ENCODE data around the gene ANAPC10.

The ANAPC10 gene

GRCh38 chr4:144955104-144955503, 142.9 kb downstream of the ANAPC10 start:
- Histone ChIP-seq H4K8ac (ENCODE audit: low read length) (no peak overlapping the region), H2BK15ac (ENCODE audit: low read depth, poor library complexity, severe bottlenecking) (no peak overlapping the region), H3K4me1 (ENCODE audit: control insufficient read depth, insufficient read depth, low read depth, low read length) (no peaks in the 10 kb centered on the region), H2BK5ac (ENCODE audit: low read depth, low read length, poor library complexity, severe bottlenecking) (no peak overlapping the region), H3K4me3 (ENCODE audit: insufficient read depth in 1 of 2, low read depth in 1 of 2, low read length in 2 of 2) (no peak overlapping the region), H3K27ac (ENCODE audit: low read length, poor library complexity, severe bottlenecking) (no peak overlapping the region), H2BK120ac (ENCODE audit: low read depth, low read length) (no peak overlapping the region), H3K23ac (ENCODE audit: low read length in 2 of 2) (no peak overlapping the region), H3K4ac (ENCODE audit: low read depth in 1 of 2, low read length in 2 of 2) (no peak overlapping the region), H3K14ac (ENCODE audit: low read length in 2 of 2) (no peak overlapping the region), H3K79me1 (replicated peaks; ENCODE audit: low read length, poor library complexity, severe bottlenecking) (no peaks in the 10 kb centered on the region), H2AFZ (ENCODE audit: low read depth, low read length) (no peak overlapping the region), H3K9ac (ENCODE audit: low read length) (no peak overlapping the region), H3K4me2 (ENCODE audit: low read length, poor library complexity, severe bottlenecking) (no peak overlapping the region), H2AK5ac (ENCODE audit: low read length, severe bottlenecking) (no peak overlapping the region), H3K36me3 (ENCODE audit: control insufficient read depth in 1 of 2, insufficient read depth in 2 of 2, low read depth in 1 of 2, low read length in 2 of 2) (no peaks in the 10 kb centered on the region), H3K27me3 (ENCODE audit: control insufficient read depth in 1 of 2, insufficient read depth in 1 of 2, low read length in 2 of 2) (no peaks in the 10 kb centered on the region), H3K18ac (ENCODE audit: low read depth in 1 of 2, low read length in 2 of 2) (no peak overlapping the region), H4K91ac (ENCODE audit: low read length) (no peak overlapping the region), H3K9me3 (ENCODE audit: control insufficient read depth, low read length) (peaks cover 43% of the 10 kb centered on the region), H2BK12ac (ENCODE audit: low read length in 2 of 2) (no peak overlapping the region)
- no peak for DNase-seq
- WGBS, result 83% methylated on average over 1 of the region's 1 CpG

GRCh38 chr4:144954230-144954629, 143.8 kb downstream of the ANAPC10 start:
- Histone ChIP-seq H3K9ac (ENCODE audit: low read length) (no peak overlapping the region), H3K36me3 (ENCODE audit: control insufficient read depth in 1 of 2, insufficient read depth in 2 of 2, low read depth in 1 of 2, low read length in 2 of 2) (no peaks in the 10 kb centered on the region), H2AK5ac (ENCODE audit: low read length, severe bottlenecking) (no peak overlapping the region), H3K27ac (ENCODE audit: low read length, poor library complexity, severe bottlenecking) (no peak overlapping the region), H3K4ac (ENCODE audit: low read depth in 1 of 2, low read length in 2 of 2) (no peak overlapping the region), H2BK5ac (ENCODE audit: low read depth, low read length, poor library complexity, severe bottlenecking) (no peak overlapping the region), H4K8ac (ENCODE audit: low read length) (no peak overlapping the region), H3K23ac (ENCODE audit: low read length in 2 of 2) (no peak overlapping the region), H2BK12ac (ENCODE audit: low read length in 2 of 2) (no peak overlapping the region), H3K14ac (ENCODE audit: low read length in 2 of 2) (no peak overlapping the region), H3K4me3 (ENCODE audit: insufficient read depth in 1 of 2, low read depth in 1 of 2, low read length in 2 of 2) (no peak overlapping the region), H2BK15ac (ENCODE audit: low read depth, poor library complexity, severe bottlenecking) (no peak overlapping the region), H3K4me1 (ENCODE audit: control insufficient read depth, insufficient read depth, low read depth, low read length) (no peaks in the 10 kb centered on the region), H3K4me2 (ENCODE audit: low read length, poor library complexity, severe bottlenecking) (no peak overlapping the region), H3K18ac (ENCODE audit: low read depth in 1 of 2, low read length in 2 of 2) (no peak overlapping the region), H2BK120ac (ENCODE audit: low read depth, low read length) (no peak overlapping the region), H3K27me3 (ENCODE audit: control insufficient read depth in 1 of 2, insufficient read depth in 1 of 2, low read length in 2 of 2) (no peaks in the 10 kb centered on the region), H3K9me3 (ENCODE audit: control insufficient read depth, low read length) (peaks cover 44% of the 10 kb centered on the region), H3K79me1 (replicated peaks; ENCODE audit: low read length, poor library complexity, severe bottlenecking) (no peaks in the 10 kb centered on the region), H4K91ac (ENCODE audit: low read length) (no peak overlapping the region), H2AFZ (ENCODE audit: low read depth, low read length) (no peak overlapping the region)
- DNase-seq, result no peak
- WGBS, result 83% methylated on average over 1 of the region's 1 CpG

DNA sequence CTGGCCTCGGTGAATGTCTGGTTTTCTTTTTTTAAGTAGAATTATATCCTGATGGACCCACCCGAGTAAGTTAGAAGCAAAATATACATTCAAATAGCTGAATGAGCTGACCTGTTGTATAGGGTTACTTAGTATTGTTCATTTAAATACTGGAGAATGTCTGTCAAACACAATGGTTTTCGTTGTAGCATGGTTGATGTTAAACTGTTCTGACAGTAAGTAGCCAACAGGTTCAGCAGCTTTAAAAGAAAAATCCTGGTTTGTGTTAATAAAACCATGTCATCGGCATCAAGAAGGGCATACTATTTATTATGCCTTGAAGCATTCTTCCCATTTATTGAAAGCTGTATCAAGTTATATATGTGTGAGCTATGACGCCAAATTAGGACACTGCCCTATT, 149.6 kb downstream of the ANAPC10 start:
- H3K23ac ChIP-seq (ENCODE audit: low read length in 2 of 2), result no peak overlapping the region
- H2AK5ac ChIP-seq (ENCODE audit: low read length, severe bottlenecking), result no peak overlapping the region
- no peak overlapping the region for H2AFZ ChIP-seq (ENCODE audit: low read depth, low read length)
- H3K27ac ChIP-seq (ENCODE audit: low read length, poor library complexity, severe bottlenecking), result no peak overlapping the region
- H3K4ac ChIP-seq (ENCODE audit: low read depth in 1 of 2, low read length in 2 of 2), result no peak overlapping the region
- H4K91ac ChIP-seq (ENCODE audit: low read length), result no peak overlapping the region
- H3K36me3 ChIP-seq (ENCODE audit: control insufficient read depth in 1 of 2, insufficient read depth in 2 of 2, low read depth in 1 of 2, low read length in 2 of 2), result no peaks in the 10 kb centered on the region
- no peak overlapping the region for H3K14ac ChIP-seq (ENCODE audit: low read length in 2 of 2)
- H2BK15ac ChIP-seq (ENCODE audit: low read depth, poor library complexity, severe bottlenecking), result no peak overlapping the region
- H3K9me3 ChIP-seq (ENCODE audit: control insufficient read depth, low read length), result peaks cover 26% of the 10 kb centered on the region
- H3K79me1 ChIP-seq (replicated peaks; ENCODE audit: low read length, poor library complexity, severe bottlenecking), result no peaks in the 10 kb centered on the region
- H3K4me2 ChIP-seq (ENCODE audit: low read length, poor library complexity, severe bottlenecking), result no peak overlapping the region
- H3K27me3 ChIP-seq (ENCODE audit: control insufficient read depth in 1 of 2, insufficient read depth in 1 of 2, low read length in 2 of 2), result no peaks in the 10 kb centered on the region
- no peak for DNase-seq
- H3K9ac ChIP-seq (ENCODE audit: low read length), result no peak overlapping the region
- H3K4me1 ChIP-seq (ENCODE audit: control insufficient read depth, insufficient read depth, low read depth, low read length), result no peaks in the 10 kb centered on the region
- no peak overlapping the region for H2BK5ac ChIP-seq (ENCODE audit: low read depth, low read length, poor library complexity, severe bottlenecking)
- no peak overlapping the region for H4K8ac ChIP-seq (ENCODE audit: low read length)
- no peak overlapping the region for H3K18ac ChIP-seq (ENCODE audit: low read depth in 1 of 2, low read length in 2 of 2)
- H2BK12ac ChIP-seq (ENCODE audit: low read length in 2 of 2), result no peak overlapping the region
- WGBS, result 87% methylated on average over 3 of the region's 5 CpGs
- no peak overlapping the region for H2BK120ac ChIP-seq (ENCODE audit: low read depth, low read length)
- H3K4me3 ChIP-seq (ENCODE audit: insufficient read depth in 1 of 2, low read depth in 1 of 2, low read length in 2 of 2), result no peak overlapping the region

- H3K14ac ChIP-seq (ENCODE audit: low read length in 2 of 2), result no peak overlapping the region
- no peak overlapping the region for H3K4ac ChIP-seq (ENCODE audit: low read depth in 1 of 2, low read length in 2 of 2)
- no peak overlapping the region for H2AFZ ChIP-seq (ENCODE audit: low read depth, low read length)
- no peak overlapping the region for H3K27ac ChIP-seq (ENCODE audit: low read length, poor library complexity, severe bottlenecking)
- DNase-seq, result no peak
- no peak overlapping the region for H2BK12ac ChIP-seq (ENCODE audit: low read length in 2 of 2)
- H3K9ac ChIP-seq (ENCODE audit: low read length), result no peak overlapping the region
- no peaks in the 10 kb centered on the region for H3K79me1 ChIP-seq (replicated peaks; ENCODE audit: low read length, poor library complexity, severe bottlenecking)
- H3K18ac ChIP-seq (ENCODE audit: low read depth in 1 of 2, low read length in 2 of 2), result no peak overlapping the region
- H3K4me1 ChIP-seq (ENCODE audit: control insufficient read depth, insufficient read depth, low read depth, low read length), result no peaks in the 10 kb centered on the region
- 90% methylated on average over 1 of the region's 2 CpGs for WGBS
- no peak overlapping the region for H2BK120ac ChIP-seq (ENCODE audit: low read depth, low read length)
- no peak overlapping the region for H4K8ac ChIP-seq (ENCODE audit: low read length)
- peaks cover 24% of the 10 kb centered on the region for H3K9me3 ChIP-seq (ENCODE audit: control insufficient read depth, low read length)
- no peak overlapping the region for H3K4me3 ChIP-seq (ENCODE audit: insufficient read depth in 1 of 2, low read depth in 1 of 2, low read length in 2 of 2)
- no peak overlapping the region for H2BK15ac ChIP-seq (ENCODE audit: low read depth, poor library complexity, severe bottlenecking)
- no peaks in the 10 kb centered on the region for H3K36me3 ChIP-seq (ENCODE audit: control insufficient read depth in 1 of 2, insufficient read depth in 2 of 2, low read depth in 1 of 2, low read length in 2 of 2)
- H4K91ac ChIP-seq (ENCODE audit: low read length), result no peak overlapping the region
- no peaks in the 10 kb centered on the region for H3K27me3 ChIP-seq (ENCODE audit: control insufficient read depth in 1 of 2, insufficient read depth in 1 of 2, low read length in 2 of 2)
- no peak overlapping the region for H2BK5ac ChIP-seq (ENCODE audit: low read depth, low read length, poor library complexity, severe bottlenecking)
- H3K23ac ChIP-seq (ENCODE audit: low read length in 2 of 2), result no peak overlapping the region
- H2AK5ac ChIP-seq (ENCODE audit: low read length, severe bottlenecking), result no peak overlapping the region
- H3K4me2 ChIP-seq (ENCODE audit: low read length, poor library complexity, severe bottlenecking), result no peak overlapping the region
Measured at GRCh38 chr4:144948009-144948408, 150.0 kb downstream of the ANAPC10 start.

Data from mesenchymal stem cell (in vitro differentiated cells and primary cell).